ENCODE data around the gene SAFB2. TPM values are rescaled to one million over a fixed set of nuclear protein-coding genes. Genes with fewer than 3 reads are reported as not detected.

SAFB2 gene
- total RNA-seq, 1 experiment from 2014 or later = 86.9 TPM

- POLR2A ChIA-PET = no interaction called here
- BruUV-seq (replicated peaks) = no TSS peak
- TF ChIP-seq CTCF (IDR thresholded peaks at IDR 0.05 in 2 of 3, conservative IDR thresholded peaks at IDR 0.05 in 1 of 3; ENCODE audit: borderline replicate concordance in 1 of 3, insufficient read depth in 1 of 3, low read depth in 2 of 3, low read length in 2 of 3) (no peak), SP1 (IDR thresholded peaks at IDR 0.05; ENCODE audit: low read depth) (no peak), FOSL1 (IDR thresholded peaks at IDR 0.05; ENCODE audit: low read depth) (no peak)
- Histone ChIP-seq H3K4me1 (ENCODE audit: control insufficient read depth in 1 of 2, insufficient read depth in 2 of 2, low read length in 2 of 2) (peaks cover 11 to 18% of the 10 kb centered on the region in 2 experiments; a peak in 3 of 4 replicates), H2AFZ (ENCODE audit: low read depth, low read length, poor library complexity, severe bottlenecking) (no peak overlapping the region), H3K9me3 (ENCODE audit: control insufficient read depth in 1 of 2, insufficient read depth in 1 of 2, low read depth in 1 of 2, low read length in 2 of 2) (no peaks in the 10 kb centered on the region), H3K36me3 (ENCODE audit: control insufficient read depth in 1 of 2, insufficient read depth in 2 of 2, low read length in 2 of 2) (peaks cover 41 to 48% of the 10 kb centered on the region in 2 experiments; a peak in 3 of 4 replicates), H3K27me3 (ENCODE audit: insufficient read depth, low read length) (no peaks in the 10 kb centered on the region), H3K79me2 (ENCODE audit: insufficient read depth, low read length) (peaks cover 93% of the 10 kb centered on the region), H4K20me1 (ENCODE audit: insufficient read depth) (no peaks in the 10 kb centered on the region), H3K4me3 (replicated peaks in 1 of 2; ENCODE audit: low read depth in 1 of 2, low read length in 2 of 2) (no peak overlapping the region), H3K4me2 (ENCODE audit: low read length) (no peak overlapping the region), H3K9me2 (ENCODE audit: insufficient read depth) (no peaks in the 10 kb centered on the region), H3K9ac (ENCODE audit: low read length) (no peak overlapping the region), H3K27ac (ENCODE audit: low read depth, low read length) (no peak overlapping the region)
- ATAC-seq = no peak
- intact Hi-C loops (cut with micrococcal nuclease) = no loop called here
- CTCF ChIA-PET = no interaction called here
- DNase-seq (ENCODE audit: low read depth, low spot score) = no peak
- RAD21 ChIA-PET (ENCODE audit: low non-redundant PET in 1 of 2, low total read pairs in 2 of 2, uncharacterized antibody in 2 of 2, unreplicated experiment in 2 of 2) = no interaction called here
These were observed 2.6 kb downstream of the SAFB2 start for GRCh38 chr19:5619946-5620345.

- H3K4me3 ChIP-seq (replicated peaks in 1 of 2; ENCODE audit: low read depth in 1 of 2, low read length in 2 of 2) = no peak overlapping the region
- H3K79me2 ChIP-seq (ENCODE audit: insufficient read depth, low read length) = peaks cover 92% of the 10 kb centered on the region
- intact Hi-C loops (cut with micrococcal nuclease) = no loop called here
- RAD21 ChIA-PET (ENCODE audit: low non-redundant PET in 1 of 2, low total read pairs in 2 of 2, uncharacterized antibody in 2 of 2, unreplicated experiment in 2 of 2) = no interaction called here
- no peaks in the 10 kb centered on the region for H3K9me3 ChIP-seq (ENCODE audit: control insufficient read depth in 1 of 2, insufficient read depth in 1 of 2, low read depth in 1 of 2, low read length in 2 of 2)
- no peaks in the 10 kb centered on the region for H3K9me2 ChIP-seq (ENCODE audit: insufficient read depth)
- POLR2A ChIA-PET = no interaction called here
- H3K36me3 ChIP-seq (ENCODE audit: control insufficient read depth in 1 of 2, insufficient read depth in 2 of 2, low read length in 2 of 2) = peaks cover 49 to 58% of the 10 kb centered on the region in 2 experiments
- H3K4me1 ChIP-seq (ENCODE audit: control insufficient read depth in 1 of 2, insufficient read depth in 2 of 2, low read length in 2 of 2) = peaks cover 6 to 10% of the 10 kb centered on the region in 2 experiments; a peak in 3 of 4 replicates
- TF ChIP-seq CTCF (IDR thresholded peaks at IDR 0.05 in 2 of 3, conservative IDR thresholded peaks at IDR 0.05 in 1 of 3; ENCODE audit: borderline replicate concordance in 1 of 3, insufficient read depth in 1 of 3, low read depth in 2 of 3, low read length in 2 of 3) (no peak), SP1 (IDR thresholded peaks at IDR 0.05; ENCODE audit: low read depth) (no peak), EZH2phosphoT487 (IDR thresholded peaks at IDR 0.05; ENCODE audit: borderline replicate concordance) (no peak)
- H3K27me3 ChIP-seq (ENCODE audit: insufficient read depth, low read length) = no peaks in the 10 kb centered on the region
- ATAC-seq = no peak
- H3K4me2 ChIP-seq (ENCODE audit: low read length) = no peak overlapping the region
- no peaks in the 10 kb centered on the region for H4K20me1 ChIP-seq (ENCODE audit: insufficient read depth)
- no TSS peak for BruUV-seq (replicated peaks)
- no peak overlapping the region for H2AFZ ChIP-seq (ENCODE audit: low read depth, low read length, poor library complexity, severe bottlenecking)
- no peak overlapping the region for H3K27ac ChIP-seq (ENCODE audit: low read depth, low read length)
- H3K9ac ChIP-seq (ENCODE audit: low read length) = no peak overlapping the region
- DNase-seq (ENCODE audit: low read depth, low spot score) = no peak
- CTCF ChIA-PET = no interaction called here
These were observed 4.0 kb downstream of the SAFB2 start for GRCh38 chr19:5618591-5618990.
